ENCODE results near the gene C1orf74.
A peak's percentile ranks its signal among the peaks of the same experiment; 100 is the strongest.
"Not testable (repeated sequence)": the region's sequence is repeated elsewhere in the genome, so short reads cannot be mapped to it uniquely, and the experiment has no call there.

Gene C1orf74

DNA sequence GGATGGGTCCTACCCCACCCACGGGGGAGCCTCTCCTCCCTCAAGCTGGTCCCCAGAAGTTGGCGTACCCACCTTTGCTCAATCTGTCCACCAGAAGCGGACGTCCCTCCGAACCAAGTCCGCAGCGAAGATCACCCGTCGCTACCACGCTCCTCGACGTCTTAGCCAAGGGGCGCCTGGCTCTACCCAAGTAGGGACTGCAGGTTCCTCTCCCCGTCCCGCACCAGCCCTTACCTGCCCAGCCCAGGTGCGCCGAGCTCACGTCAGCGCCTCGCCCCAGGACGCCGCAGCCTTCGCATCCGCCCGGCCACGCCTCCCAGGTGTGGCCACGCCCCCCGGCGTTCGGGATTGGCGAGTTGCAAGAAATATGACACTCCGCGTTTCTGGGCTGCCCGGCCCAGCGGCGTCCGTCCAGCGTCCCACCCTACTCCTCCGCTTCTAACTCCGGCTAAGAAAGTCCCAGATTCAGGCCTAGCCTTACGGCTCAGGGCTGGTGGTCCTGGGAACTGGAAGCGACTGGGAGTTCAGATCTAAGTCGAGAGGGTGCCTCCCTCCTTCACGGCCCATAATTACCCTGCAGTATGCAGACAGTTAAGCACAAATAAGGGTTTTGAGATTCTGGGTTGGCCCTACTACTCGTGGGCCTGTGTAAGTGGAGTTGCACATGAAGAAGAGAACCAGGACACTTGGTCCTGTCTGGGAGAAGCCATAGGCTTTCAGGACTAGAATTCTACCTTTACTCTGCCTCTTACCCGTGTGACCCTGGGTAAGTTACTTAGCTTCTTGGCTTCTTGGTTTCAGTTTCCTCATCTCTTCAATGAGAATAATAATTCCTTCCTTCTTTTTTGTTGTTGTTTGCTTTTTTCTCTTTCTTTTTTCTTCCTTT, 21.8 kb upstream of the C1orf74 start, which contains the start of gene IRF6:
TSS of gene IRF6 (minus strand) at position 268 of the 886 bp plus-strand sequence. CDS start 4,729 bp downstream, outside the sequence.
- DNase-seq = peak in 1 of 10 donors; percentile 86
- intact Hi-C loops (cut with DNase I) = no loop called here

DNA sequence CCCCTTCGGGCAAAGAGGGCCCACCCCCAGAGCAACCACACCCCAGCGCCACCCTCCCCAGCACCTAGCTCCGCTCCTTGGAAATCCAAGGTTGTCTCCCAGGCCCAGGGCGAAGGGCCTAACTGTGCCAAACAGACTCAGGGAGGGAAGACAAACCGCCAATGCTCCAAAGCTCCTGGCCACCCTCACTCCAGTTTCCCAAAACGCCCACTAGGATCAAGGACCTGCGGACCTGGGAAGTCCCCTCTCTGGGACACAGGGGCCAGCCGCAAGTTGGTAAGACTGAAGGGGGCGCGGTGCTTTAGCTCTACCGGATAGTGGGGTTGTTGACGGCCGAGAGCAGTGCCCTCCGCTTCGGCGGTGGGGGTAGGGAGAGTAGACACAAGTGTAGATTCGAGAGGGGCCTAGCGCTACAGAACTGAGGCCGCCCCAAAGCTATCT, 21.0 kb upstream of the C1orf74 start:
- intact Hi-C loops (cut with DNase I) = no loop called here
- DNase-seq = peak in 1 of 10 donors; percentile 77

DNA sequence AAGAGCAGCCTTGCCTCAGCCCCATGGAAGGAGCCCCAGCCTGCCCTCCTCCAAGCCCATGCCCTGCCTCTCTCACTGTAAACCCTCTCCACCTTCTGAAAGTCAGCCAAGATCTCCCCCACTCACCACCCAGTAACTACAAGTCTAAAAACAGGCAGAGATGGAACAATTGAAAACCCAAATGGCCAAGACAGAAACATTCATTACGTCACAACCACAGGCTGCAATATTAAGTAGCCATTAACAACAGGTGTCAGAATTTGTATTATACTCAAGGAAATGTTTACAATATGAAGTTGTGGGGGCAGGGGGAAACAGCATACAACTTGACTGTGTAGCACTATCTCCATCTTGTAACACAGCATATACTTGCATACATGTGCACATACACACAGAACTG, 19.2 kb upstream of the C1orf74 start:
- intact Hi-C loops (cut with DNase I) = no loop called here
- no peak for DNase-seq

DNA sequence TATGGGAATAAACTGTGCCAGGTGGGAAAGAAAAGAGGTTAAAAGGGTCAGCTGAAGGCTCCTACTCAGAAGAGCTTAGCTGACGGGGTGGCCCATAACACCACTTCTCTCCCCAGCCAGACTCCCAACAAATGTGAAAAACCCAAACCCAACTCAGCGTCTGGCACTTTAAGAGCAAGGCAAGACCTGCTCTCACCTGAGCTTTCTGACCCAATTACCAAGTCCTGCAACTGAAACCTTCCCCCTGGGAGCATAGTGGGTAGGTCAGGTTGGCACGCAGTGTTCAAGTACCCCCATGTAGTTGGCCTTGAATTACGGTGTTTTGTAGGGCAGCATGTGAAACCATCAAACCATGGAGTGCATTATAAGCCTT, 18.4 kb upstream of the C1orf74 start:
- intact Hi-C loops (cut with DNase I) = no loop called here
- DNase-seq = no peak

DNA sequence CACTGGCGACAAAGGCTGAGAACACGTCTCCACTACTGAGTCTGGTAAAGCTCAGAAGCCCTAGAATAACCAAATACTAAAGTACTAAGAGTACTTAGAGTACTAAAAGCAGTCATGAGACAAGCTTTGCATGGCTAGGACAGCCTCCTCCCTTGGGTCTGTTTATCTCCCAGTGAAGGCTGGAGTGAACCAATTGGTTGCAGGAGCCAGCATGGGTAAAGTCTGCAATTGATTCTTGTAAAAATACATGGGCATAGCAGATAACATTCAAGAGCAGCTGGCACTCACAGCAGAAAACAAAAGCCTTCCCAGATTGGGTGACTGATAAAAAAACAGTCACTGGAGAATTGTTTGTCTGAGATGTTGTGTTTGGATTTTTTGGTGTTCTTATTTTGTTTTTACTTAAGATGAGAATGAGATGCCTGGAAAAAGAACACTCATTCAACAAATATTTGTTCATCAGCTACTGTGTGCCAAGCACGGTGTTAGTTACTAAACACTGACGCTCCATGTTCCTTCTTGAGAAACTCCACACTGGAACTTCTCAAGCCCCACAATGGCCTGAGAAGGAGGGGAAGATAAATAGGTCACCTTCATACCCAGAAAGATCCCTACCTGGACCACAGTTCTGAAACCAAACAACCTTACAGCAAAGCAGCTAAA, 17.9 kb upstream of the C1orf74 start:
- no peak for DNase-seq
- intact Hi-C loops (cut with DNase I) = no loop called here

DNA sequence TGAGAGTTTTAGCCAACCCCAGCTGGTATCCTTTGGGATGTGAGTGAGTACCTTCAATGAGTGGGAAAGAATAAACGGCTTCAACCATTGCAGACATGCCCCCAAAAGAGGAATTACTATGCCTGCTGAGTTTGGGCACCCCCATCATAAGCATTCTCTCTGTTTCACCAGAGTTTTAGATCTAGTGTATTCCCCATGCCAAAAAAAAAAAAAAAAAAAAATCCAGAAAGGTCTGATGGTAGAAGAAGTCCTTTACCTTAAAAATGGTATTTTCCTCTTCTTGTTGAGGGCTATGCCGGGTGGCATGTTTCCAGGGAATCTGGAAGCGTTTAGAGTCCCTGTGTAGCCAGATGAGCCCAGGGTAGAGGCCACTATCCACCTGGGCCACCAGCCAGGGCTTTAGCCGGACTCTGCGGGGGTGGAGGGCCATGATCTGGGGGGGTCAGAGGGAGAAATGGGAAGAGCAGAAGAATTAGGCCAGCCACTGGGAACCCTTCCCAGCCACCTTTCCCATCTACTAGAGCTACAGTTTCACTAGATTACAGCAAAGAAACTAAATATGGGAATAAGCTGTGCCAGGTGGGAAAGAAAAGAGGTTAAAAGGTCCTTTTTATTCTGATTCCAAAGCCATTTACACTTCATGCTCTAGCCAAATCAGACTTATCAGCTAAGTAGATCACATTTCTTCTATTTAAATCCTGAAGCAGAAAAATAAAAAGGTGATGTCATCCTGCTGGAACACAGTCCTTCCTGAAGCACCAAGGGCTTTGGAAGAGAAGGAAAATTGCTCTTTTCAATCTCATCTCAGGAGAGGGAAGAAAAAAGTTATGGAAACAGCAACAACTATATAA, 16.9 kb upstream of the C1orf74 start:
- intact Hi-C loops (cut with DNase I) = no loop called here
- no peak for DNase-seq

DNA sequence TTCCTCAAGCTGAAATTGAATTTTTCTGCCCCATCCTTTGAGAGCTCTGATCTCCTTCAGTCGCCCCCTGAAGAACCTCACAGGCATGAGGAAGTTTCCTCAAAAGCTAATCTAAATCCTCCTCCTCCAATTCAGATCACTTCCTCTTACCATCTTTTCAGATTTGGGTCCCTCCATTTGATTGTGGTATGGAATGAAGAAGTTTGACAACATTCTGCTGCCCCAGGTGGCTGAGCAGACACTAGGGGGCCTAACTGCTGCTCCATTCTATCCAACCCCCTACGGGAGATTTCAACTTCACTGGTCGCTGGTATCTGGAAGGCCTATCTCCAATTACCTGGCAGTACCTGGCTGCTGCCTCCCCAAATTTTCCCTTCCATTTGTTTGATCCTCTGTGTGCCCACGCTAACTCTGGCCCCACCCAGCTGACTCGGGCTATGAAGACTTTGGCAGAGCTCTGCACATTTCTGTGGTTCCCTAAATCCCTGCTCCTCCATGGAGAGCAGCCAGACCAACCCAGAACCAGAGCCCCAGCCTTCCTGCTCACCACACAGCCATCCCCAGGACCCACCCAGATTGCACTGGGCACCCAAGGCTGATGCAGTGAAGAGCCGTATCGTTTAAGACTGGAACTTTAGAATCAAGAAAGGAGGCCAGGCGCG, 13.8 kb upstream of the C1orf74 start:
- peak in 1 of 10 donors; percentile 61 for DNase-seq
- intact Hi-C loops (cut with DNase I) = no loop called here

DNA sequence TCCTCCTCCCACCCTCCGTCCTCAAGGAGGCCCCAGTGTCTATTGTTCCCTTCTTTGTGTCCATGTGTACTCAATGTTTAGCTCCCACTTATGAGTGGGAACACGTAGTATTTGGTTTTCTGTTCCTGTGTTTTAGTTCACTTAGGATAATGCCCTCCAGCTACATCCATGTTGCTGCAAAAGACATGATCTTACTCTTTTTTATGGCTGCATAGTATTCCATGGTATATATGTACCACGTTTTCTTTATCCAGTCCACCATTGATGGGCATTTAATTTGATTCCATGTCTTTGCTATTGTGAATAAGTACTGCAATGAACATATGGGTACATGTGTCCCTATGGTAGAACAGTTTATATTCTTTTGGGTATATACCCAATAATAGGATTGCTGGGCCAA, 9.4 kb upstream of the C1orf74 start:
- intact Hi-C loops (cut with DNase I); DNase-seq: not testable (repeated sequence)

DNA sequence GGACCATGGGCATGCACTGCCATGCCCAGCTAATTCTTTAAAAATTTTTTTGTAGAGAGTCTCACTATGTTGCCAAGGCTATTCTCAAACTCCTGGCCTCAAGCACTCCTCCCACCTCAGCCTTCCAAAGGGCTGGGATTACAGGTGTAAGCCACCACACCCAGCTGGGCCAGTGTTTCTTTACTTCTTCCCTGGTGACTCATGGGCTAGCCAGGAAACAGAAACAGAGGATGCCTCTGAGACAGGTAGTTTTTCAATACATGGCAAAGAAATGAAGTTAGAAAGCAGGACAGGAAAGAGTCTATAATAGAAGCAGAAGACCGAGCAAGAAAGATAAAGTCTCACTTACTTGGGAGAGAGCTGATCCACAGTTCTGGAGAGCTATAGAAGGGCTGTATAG, 7.6 kb upstream of the C1orf74 start:
- intact Hi-C loops (cut with DNase I) = no loop called here
- DNase-seq = no peak

DNA sequence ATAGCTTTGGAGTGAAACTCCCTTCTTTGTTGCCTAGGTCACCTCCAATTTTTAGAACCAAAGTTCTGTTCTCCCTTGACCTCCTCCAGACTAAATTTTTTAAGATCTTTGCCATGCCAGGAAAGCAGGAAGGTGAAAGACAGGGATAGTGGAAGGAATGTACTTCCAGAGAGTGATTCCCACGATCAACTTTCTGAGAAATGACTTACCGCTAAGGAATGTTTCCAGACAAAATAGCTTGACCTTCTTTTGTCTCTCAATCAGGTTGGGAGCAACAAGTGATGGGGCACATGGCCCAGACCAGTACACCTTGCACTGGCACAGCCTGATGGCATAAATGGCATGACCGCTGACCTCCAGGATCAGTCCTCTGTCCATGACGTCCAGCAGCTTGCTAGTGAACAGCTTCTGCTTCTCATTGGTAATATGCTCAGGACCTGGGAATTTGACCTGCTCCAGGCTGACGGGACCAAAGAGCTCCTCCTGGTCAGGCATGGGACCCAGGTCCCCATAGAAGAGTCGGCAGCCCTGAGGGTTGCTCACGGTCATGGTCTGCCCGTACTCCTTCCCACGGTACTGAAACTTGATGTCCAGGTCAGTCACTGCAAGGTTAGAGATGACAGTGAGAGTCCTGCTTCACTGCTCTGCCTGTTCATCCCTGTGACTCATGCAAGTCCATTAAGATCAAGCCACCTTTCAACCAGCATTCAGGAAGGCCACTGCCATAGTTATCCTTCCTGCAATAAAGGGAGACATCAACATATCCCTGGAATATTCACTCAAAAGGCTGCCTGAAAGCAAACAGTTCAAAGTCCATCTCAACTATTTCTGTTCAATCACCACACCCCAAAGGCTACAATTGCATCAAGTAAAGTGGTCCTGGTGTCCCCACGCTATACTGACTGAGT, 6.2 kb upstream of the C1orf74 start:
- intact Hi-C loops (cut with DNase I) = no loop called here
- DNase-seq = no peak

DNA sequence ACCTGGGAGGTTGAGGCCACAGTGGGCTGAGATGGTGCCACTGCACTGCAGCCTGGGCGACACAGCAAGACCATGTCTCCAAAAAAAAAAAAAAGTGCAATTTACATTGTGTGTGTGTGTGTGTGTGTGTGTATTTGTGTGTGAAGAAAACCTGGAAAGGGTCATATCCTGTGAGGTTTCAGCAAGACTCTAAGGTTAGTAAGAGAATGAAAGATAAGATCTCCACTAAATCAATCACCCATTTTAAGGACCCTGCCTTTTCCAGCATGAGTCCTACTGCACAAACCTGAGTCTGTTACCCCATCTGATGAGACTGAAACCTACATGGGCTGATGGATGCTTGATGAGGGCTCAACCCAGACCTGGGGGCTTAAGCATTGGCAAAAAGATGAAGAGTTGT, 4.9 kb upstream of the C1orf74 start:
- intact Hi-C loops (cut with DNase I) = no loop called here
- no peak for DNase-seq

DNA sequence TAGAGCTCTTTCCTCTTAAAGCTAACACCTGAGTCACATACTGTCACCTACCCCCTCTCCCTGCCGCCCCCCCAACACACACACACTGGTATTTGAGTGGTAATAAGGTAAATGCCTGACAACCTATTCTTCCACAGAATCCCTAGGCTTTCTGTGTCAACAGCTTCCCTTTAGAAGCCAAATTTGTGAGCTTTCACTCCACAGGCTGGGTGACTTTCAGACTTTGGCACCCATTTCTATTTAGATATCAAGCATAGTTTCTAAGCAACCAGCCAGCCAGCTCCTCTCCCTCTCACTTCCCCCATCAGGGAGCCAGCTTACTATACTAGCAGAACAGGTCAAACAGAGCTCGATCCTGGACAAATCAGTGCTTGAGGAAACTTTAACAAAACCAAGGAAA, 3.2 kb upstream of the C1orf74 start:
- DNase-seq = peak in 1 of 10 donors; percentile 68
- intact Hi-C loops (cut with DNase I) = no loop called here

DNA sequence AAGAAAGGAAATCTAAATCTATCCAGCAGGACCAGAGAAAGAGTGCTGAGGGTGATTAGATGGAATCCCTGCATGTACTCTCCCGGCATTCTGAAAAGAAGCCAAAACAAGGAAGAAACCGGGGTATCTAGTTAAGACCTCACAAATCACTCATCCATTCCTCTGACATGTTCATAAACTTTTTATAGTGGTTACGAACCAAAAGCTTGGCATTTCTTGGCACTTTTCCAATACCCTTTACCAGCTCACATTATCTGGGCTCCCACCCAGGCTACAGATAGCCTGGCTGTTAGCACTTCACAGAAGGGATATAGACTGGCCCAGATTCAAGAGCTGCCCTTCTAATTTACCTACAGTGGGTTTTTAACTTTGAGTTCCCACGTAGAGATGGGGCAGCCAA, 1.8 kb upstream of the C1orf74 start:
- no peak for DNase-seq
- intact Hi-C loops (cut with DNase I) = no loop called here

DNA sequence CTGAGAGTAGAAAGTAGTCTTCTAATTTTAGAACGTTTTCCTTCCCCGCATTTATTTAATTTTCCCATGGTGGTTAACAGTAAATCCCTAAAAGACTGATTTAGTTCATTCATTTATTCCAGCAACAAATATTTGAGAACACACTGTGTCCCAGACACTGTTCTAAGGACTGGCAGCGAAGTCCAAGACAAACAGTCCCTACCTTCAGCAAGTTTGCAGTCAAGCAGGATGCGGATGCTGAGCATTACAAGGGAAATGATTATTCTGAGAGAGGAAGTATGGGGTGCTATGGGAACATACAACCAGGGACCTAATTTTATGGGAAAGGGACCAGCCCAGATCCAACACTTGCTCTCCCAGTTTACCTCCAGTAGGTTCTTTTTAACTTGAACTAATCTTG, 1.2 kb upstream of the C1orf74 start:
- intact Hi-C loops (cut with DNase I) = loop anchor here (2.0 kb wide), 1 partner anchor 41 kb away; the partner anchor contains the start of gene UTP25

DNA sequence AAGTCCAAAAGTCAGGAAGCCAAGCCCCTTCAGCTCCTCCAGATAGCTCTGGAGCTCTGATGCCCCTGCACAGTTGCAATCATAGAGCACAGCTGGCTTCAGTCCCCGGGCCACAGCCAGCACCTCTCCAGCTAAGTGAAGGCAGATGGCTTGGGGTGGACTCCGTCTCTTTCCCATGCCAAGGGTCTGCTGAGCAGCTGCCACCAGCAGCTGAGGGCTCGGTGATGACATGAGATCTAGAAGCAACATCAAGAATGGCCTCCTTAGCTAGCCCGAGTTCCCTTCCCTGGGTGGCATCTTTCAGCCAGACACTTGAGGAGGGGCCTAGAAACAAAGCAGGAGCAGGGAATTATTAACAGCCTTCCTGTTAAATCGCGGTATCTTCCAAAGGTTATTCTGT, 973 bp downstream of the C1orf74 start:
- intact Hi-C loops (cut with DNase I) = no loop called here
- DNase-seq = no peak

More for the DNA sequence above, 1.2 kb upstream of the C1orf74 start:
- no peak for DNase-seq

DNA sequence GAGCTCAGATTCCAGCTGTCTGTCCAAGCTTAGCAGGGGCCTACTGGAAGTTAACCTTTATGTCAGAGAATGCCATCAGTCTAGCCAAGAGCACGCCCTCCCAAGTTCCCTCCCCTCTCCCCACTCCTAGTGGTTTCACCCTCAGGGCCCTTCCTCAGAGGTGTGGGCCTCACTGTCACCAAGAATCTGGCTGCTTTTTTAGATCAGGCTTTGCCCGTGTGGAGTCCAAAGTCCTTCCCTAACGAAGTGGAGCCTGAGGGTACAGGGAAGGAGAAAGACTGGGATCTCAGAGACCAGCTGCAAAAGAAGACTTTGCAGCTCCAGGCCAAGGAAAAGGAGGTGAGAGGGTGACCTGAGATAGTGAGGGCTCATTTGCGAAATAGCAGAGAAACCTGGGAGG, 4.1 kb downstream of the C1orf74 start:
- no peak for DNase-seq
- intact Hi-C loops (cut with DNase I) = no loop called here

DNA sequence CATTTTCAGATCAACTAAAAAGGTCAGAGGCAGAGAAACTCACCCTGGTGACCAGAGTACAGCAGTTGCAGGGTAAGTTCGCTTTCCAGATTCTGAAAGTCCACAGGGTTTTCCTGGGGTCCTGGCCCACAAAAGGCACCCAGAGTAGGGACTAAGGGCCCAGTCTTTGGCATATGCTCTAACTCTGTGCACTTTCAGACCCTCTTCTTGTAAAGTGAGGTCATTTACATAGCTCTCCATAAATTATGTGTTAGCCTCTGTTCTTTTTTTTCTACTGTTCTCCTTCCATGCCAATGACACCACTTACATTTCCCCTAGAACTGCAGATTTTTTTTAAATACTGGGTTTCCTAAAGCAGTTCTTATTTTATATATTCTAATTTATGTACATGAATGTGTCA, 6.3 kb downstream of the C1orf74 start:
- DNase-seq = no peak
- intact Hi-C loops (cut with DNase I) = no loop called here

DNA sequence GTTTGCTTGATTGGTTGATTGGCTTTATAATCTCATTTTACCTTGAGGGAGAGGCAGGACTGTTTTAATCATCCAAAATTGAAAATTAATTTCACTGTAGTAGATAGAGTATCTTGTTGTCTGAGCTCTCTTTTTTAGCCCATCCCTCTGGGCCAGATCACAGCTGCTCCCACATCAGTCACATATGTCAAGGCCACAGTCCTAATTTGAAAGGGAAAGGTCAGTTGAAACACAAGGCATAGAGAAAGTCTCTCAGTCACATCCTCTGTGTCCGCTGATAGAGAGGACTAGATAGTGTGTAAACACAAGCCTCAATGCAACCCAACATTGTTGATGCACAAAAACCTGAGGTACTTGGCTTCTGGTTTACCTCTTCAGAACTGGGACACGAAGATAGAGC, 6.8 kb downstream of the C1orf74 start:
- intact Hi-C loops (cut with DNase I) = no loop called here
- no peak for DNase-seq

DNA sequence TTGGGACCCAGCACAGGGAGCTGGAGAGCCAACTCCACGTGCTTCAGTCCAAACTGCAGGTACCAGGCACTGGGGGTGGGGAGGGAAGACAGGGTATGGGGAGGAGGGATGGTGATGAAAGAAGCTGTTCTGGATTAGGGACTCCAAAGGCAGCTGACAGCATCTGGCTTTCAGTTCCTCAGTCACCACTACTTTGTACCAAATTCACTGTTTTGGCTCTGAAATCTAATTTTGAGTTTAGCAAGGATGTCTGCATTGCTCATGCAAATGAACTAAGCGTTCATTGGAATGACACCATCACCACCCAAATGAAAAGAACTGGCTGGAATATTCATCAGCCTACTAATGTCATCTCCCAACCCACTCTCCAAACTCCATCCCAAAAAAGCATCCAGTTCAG, 8.7 kb downstream of the C1orf74 start:
- DNase-seq = no peak
- intact Hi-C loops (cut with DNase I) = no loop called here

Measured in posterior cingulate gyrus (tissue), 11 donors.